Erythroblast (primary cell): ENCODE data around the gene GRPEL1.
A peak's percentile ranks its signal among the peaks of the same experiment; 100 is the strongest.

ENCODE experiments used
- DNase-seq, 2 experiments: peaks; one replicate each; lab custom pipeline; 2025; lab: John Stamatoyannopoulos, UW
- GATA1 ChIP-seq: IDR thresholded peaks from 2 replicates; pipeline ENCODE4 v1.6.1; 2011; ENCODE audit warnings: low read depth, mild to moderate bottlenecking, control low read depth, low read length, moderate library complexity
- POLR2A ChIP-seq: IDR thresholded peaks from 2 replicates; pipeline ENCODE4 v1.6.1; 2011; ENCODE audit warnings: mild to moderate bottlenecking, low read length

The GRPEL1 gene

DNA sequence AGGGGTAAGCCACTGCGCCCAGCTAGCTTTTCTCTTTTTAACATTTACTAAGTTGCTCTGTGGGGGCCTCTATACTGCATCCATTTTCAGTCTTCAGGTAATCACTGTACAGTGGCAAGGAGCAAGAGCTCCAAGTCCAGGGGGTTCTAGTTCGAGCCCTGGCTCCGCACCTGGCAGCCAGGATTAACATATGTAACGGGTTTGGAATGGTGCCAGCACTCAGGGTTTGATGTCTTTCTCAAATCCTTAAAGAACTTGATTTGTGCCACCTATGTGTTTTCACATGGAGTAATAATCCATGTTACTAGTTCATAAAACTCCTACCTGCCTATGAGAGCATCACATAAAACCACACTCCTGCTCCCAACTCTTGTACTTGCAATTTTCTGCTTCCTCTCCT lies 4.5 kb downstream of the GRPEL1 start:
- no peak for TF ChIP-seq GATA1
- no peak for TF ChIP-seq POLR2A
- DNase-seq: no peak

- DNase-seq: no peak
- TF ChIP-seq GATA1 (no peak), POLR2A (no peak)
Observed at GRCh38 chr4:7062816-7063215, 5.0 kb downstream of the GRPEL1 start.

DNA sequence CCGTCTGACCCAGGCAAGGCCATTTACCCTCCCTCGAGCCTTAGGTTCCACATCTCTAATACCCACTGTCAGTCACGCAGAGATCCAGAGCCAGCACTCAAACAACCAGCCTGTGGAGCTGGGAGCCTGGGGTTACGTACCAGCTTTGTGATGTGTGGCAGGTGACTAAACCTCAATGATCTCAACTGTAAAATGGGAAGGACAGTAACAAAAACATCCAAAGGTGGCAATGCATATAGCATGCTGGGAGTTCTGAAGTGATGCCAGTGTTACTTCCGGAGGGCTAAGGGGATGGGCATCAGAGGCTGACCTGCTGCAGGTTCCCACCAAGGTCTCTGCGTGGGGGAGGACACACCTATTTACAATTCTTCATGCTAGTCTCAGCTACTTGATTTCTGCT lies 6.0 kb downstream of the GRPEL1 start:
- TF ChIP-seq GATA1: no peak
- TF ChIP-seq POLR2A: no peak
- DNase-seq: no peak

DNA sequence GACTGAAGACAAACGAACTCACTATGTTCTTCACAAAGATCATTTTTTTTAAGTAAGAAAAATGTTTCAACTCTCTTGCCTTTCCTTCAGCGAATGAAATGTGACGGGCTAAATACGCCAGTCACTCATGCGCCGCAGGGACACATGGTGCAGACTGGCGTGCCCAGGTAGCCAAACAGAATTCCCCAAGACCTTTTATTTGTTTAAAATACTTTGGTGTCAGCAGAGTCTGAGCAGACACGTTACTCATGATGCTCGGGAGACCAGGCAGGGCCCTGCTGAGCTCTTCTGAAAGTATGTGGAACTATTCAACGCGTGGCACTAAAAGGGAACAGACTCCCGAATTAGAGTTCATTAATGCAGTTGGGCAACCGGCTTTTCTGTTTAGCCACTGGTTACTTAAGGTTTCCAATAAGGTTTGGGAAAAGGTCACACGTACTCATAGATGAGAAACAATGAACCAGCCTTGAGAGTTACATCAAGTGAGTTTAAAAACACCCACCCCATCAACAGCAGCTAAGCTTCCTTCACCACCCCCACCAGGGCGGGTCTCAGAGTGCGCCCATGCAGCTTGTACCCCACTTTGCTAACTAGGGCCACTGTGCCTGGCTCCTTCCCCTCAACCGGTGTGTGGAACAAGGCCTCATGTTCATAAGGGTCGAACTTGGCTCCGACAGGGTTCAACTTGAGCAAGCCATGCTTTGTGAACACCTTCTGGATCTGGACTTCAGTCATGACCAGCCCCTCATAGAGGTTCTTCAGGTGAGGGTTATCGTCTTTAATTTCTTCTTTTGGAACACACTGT lies 7.3 kb downstream of the GRPEL1 start:
- no peak for DNase-seq
- TF ChIP-seq POLR2A (no peak), GATA1 (no peak)

GRCh38 chr4:7059662-7060061 lies 8.2 kb downstream of the GRPEL1 start:
- TF ChIP-seq POLR2A (no peak), GATA1 (no peak)
- no peak for DNase-seq

DNA sequence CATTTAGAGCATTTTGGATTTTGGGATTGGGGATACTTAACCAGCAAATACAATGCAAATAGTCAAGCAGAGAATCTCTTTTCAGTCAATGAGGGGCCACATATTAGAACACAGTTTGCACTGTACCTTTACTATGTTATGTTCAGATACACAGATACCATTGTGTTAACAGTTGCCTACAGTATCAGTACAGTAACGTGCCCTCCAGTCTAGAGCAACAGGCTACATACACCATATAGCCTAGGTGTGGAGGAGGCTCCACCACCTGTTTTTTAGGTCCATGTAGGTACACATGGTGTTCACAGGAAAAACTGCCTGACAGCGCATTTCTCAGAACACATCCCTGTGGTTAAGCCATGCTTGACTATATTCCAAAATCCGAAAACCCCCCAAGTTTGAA lies 9.1 kb downstream of the GRPEL1 start:
- TF ChIP-seq POLR2A (peak; percentile 21), GATA1 (no peak)
- no peak for DNase-seq

DNA sequence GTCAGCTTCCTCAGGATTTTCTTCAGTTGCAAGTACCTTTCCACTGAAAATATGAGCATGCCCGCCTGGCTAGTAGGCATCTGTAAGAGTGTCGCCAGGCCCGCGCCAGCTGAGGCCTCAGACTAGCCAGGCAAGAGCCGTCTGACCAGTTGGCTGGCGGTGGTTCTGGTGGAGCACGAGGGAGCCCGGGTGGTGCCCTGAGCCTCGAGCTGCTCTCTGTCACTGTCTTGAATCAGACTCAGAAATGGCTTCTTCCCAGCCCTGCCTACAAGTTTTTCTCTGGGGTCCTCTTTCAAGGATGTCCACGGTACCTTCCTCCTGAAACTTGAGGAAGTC lies 11.9 kb downstream of the GRPEL1 start:
- no peak for DNase-seq
- TF ChIP-seq POLR2A (no peak), GATA1 (no peak)

DNA sequence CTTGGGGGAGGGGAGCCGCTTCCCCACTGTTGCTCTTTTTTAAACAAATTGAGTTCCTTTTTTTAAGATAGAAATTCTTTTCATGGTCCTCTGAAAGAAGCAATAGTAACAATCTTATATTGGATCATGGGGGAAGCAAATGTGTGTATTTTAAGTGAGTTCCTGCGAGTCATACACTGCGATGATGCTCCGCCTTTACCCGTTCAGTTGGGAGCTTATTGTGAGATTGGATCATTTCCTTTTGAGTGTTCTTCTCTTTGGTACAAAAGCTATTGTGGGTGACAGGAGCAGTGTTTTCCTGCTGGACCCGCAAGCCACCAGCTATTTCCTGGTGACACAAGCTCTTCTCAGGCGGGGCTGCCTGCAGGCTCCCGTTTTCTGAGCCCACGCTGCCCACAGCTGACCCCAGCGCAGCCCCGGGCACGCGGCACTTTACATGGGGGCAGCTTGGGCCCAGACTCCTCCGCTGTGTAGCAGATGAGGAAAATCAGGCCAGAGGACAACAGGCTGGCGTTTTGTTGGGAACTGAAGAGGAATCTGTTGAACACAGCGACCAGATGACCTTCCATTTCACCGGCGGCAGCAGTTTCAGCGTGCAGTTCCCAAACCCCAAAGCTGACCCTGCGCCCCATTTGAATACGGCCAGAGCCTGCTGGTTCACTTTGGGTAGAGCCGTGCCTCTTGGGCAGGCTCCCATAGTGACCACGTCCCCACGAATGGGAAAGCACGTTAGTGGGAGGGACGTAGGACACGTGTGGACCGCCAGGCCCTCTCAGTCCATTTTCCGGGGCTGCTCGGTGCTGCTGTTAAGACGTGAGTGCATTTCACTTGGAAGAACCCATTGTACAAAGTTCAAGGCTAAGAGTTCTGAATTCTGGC lies 12.5 kb downstream of the GRPEL1 start:
- DNase-seq: no peak
- TF ChIP-seq POLR2A: no peak
- no peak for TF ChIP-seq GATA1

DNA sequence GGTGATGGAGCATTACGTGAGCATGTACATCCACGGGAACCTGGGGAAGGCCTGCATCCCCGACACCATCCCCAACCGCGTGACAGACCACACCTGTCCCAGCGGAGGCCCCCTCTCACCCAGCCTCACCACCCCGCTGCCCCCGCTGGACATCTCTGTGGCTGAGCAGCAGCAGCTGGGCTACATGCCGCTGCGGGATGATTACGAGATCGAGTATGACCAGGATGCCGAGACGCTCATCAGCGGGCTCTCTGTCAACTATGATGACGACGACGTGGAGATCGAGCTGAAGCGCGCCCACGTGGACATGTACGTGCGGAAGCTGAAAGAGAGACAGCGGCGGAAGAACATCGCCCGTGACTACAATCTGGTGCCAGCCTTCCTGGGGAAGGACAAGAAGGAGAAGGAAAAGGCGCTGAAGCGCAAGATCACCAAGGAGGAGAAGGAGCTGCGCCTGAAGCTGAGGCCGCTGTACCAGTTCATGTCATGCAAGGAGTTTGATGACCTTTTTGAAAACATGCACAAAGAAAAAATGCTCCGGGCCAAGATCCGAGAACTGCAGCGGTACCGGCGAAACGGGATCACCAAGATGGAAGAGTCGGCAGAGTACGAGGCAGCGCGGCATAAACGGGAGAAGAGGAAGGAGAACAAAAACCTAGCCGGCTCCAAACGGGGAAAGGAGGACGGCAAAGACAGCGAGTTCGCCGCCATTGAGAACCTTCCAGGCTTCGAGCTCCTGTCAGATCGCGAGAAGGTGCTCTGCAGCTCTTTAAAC lies 13.6 kb downstream of the GRPEL1 start:
- TF ChIP-seq POLR2A (no peak), GATA1 (no peak)
- no peak for DNase-seq

DNA sequence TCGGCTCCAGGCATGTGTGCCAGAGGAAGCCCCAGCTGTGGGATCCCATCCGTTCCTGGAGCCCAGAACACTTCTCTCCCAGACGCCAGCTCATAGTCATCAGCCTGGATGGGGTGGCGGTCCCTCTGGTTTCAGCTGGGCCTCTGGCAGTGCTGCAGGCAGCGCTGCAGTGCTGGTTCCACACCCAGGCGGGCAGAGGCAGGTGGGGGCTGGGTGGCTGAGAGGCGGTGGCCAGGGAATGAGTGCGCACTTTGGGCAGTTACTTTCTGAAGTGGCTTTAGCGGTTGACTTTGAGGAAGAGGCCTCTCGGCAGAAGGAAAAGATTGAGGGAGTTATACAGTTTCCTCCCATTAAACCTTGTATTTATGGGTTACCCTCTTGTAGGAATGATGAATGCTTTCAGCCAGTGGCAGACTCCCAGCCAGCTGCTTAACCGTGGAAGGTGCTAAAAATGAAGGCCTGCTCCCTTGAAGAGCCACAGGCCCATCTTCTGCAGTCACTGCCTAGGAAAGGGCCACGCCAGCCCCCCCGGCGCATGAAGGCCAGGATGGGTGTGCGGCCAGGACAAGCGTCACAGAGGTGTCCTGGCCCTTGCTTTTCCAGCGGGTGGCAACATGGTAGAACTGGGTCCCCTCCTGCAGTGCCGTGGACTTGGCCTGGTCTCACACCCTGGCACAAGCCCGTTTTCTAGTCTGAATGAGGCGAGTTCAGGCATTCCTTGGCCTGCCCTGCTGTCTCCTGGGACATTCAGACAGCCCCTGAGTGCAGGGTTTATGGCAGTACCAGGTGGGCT lies 14.7 kb downstream of the GRPEL1 start:
- peak; percentile 88 to 93 for DNase-seq
- TF ChIP-seq POLR2A (no peak), GATA1 (no peak)

DNA sequence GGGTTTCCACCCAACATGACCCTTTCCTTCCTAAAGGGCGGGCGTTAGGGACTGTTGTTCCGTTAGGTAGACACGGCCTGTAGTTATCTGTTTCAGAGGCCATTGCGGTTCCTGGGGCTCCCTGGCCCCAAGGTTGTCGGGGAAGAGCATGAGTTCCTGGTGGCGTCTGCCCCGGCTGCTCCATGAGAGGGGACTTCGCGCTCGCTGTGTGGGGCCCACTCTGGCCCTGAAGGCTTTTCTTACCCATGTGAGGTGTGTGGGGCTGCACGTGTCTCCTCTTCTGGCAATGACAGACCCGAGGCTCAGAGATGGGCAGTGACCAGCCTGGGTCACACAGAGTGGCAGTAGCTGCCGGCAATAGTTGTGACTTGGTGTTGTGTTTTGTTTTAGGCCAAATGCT lies 15.6 kb downstream of the GRPEL1 start:
- DNase-seq: no peak
- TF ChIP-seq POLR2A: no peak
- no peak for TF ChIP-seq GATA1

- no peak for DNase-seq
- TF ChIP-seq POLR2A: no peak
- TF ChIP-seq GATA1: no peak
Observed at GRCh38 chr4:7051905-7052304, 16.0 kb downstream of the GRPEL1 start.

DNA sequence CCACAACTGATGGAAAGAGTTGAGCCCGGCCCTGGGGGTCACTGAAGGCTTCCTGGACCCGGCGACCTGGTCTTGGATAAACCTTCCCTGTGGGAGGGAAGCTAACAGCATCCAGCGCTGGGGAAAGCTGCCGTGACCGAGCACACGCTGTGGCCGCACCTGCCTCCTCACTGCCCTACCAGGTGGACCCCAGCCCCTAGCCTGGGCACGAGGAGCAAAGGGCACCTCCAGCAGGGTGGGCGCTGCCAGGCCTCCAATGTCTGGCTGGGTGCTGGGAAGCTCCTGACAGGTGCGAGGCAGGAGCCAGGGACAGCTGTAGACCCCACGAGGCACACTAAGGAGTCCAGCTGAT lies 16.7 kb downstream of the GRPEL1 start:
- no peak for DNase-seq
- no peak for TF ChIP-seq GATA1
- TF ChIP-seq POLR2A: no peak

DNA sequence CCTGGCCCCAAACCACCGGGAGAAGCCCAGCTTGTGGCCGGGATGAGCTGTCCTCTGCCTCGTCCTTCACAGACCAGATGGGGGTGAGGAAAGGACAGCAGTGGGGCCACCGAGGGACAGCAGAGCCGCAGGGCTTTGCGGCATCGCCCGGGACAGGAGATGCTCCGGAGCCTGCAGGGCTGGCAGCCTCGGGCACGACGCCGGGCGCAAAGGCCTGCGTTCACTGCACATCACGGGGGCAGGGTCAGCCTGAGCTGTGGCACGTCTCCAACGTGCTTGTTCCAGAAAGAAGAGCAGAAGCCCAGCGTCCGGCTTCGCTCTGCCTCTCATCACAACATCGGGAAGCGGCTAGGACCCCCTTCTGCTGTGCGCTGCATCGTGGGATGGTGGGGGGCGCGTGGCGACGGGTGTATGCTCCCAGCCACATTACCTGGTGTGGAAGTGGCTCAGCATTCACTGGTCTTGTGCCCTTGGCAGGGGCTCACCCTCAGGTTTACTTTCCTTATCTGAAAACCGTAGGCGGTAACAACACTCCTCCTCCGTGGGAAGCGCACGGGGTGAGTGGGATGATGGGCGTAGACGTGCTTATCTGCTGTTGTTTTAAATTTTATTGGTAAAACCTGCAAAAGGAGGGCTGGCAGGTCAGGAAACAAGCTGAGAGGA lies 17.3 kb downstream of the GRPEL1 start:
- TF ChIP-seq GATA1 (no peak), POLR2A (no peak)
- no peak for DNase-seq
